Activated gamma-delta T cell treated with Interleukin-2 at 50 U/mL for 16 hours (primary cell): ENCODE measurements around the gene KCNH5.

Source experiments
- DNase-seq: peaks from one replicate; pipeline ENCODE4 v3.0.0-alpha.2; 2020

The KCNH5 gene

DNA sequence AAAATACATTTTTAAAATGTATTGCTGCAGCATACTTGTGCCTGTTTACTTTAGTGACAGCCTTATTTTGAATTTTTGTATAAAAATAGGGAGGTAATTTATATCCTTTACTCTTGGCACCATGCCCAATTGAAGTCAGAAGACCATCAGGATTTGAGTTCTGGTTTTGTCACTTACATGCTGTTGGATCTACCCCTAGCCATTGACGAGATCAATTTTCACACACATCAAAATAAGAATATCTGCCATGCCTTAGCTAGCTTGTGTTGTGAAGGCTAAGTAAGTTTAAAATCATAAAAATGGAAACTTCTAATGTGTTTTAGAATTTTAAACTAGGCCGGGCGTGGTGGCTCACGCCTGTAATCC, 381.8 kb downstream of the KCNH5 start:
- DNase-seq: no peak

DNA sequence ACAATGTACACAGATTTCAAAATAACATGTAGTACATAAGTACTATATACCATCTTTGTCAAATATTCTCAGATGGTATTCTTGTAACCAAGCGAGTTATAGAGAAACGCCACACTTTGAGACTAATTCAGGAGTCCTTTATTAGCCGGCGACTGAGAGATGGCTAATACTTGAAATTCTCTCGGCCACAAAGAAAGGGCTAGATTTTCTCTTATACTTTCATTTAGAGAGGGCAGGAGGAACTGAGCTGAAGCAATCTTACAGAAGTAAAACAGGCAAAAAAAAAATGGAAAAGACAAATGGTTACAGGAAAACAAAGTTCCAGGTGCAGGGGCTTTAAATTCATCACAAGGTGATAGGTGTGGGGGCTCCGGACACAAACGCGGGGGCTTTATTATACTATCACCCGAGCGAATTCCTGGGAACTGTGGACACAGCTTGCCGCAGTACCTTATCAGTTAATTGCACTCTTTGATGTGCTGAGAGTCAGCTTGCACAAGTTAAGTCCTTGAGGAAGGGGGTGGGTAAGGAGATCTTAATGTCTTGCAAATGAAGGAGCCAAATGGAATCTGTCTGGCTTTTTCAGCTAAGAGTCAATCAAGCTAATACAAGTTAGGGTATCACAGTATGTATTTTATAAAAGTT, 382.3 kb downstream of the KCNH5 start:
- no peak for DNase-seq

DNA sequence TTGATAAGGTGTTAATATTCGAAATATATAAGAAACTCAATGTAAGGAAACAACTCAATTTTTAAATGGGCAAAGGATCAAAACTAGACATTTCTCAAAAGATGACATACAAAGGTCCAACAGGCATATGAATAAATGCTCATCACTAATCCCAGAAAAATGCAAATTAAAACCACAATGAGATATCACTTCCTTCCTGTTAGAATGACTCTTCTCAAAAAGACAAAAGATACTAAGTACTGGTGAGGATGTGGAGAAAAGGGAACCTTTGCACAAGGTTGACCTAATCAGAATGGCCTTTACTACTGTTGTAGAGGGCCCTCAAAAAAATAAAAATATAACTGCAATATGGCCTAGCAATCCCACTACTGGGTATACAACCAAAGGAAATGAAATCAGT, 383.4 kb downstream of the KCNH5 start:
- DNase-seq: no peak

DNA sequence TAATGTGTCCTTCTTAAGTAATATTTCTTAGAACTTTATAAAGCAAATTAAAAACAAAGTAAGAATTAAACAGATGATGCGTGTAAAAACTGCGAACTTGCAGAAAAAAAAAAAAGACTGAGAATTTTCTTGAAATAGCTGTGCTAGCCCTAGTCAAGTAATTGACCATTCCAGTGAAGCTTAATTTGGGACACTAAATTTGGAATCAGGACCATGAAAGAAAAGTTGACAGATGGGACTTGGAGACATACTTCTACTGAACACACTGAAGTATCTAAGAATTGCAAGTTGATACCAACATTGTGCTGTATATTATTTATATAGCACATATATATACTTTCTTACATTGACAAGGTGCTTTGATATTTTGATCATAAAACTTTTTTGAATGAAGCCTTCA, 386.6 kb downstream of the KCNH5 start:
- no peak for DNase-seq

DNA sequence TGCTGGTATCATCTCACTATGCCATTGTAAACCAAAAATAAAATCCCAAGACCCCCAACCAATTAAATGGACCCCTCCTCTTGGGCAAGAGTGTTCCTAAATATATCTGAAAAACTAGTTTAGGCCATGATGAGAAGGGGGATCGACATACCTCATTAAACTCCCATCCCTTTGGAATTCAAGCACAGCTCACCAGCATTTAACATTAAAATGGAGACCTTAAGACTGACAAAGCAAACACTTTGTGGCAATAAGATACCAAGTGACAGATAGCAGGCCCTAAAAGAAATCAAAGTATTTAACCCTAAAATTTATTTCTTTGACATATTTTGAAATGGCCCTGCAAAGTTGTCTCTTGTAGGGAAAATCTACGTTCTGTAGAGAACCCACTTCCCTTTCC, 387.9 kb downstream of the KCNH5 start:
- no peak for DNase-seq

DNA sequence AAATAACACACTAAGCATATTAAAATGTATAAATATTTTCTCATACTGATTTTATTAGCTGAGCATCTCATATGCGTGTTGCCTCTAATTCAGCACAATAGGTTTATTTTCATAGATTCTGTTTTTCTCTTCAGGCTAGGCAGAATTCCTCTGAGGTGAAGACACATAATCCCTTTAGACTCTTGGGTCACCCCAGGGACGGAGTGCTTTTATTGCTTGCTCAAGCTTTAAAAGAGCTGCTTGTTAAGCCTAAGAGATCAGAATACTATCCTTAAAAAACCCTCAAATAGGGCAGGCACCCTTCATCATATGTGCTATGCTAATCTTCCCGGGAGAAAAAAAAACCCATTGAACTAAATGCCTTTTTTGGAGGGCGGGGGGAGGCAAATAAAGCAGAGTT, 390.1 kb downstream of the KCNH5 start:
- no peak for DNase-seq

DNA sequence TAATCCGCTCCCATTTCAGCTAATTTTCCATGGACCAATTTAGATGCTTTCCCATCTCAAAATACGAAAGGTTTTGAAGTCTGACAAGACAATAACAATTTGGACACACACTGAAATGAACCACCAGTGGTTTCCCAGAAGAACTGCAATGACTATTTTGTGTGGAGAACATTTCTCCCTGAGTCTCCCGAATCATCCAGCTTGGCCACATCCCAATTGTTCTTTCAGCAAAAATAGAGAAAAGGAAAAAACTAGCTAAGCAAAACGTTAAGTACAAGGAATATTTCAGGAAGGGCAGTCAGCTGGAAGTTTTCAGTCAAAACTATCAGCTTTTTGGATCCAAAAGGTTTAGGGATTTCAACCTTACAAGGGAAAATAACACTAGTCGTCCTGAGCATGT, 390.6 kb downstream of the KCNH5 start:
- no peak for DNase-seq
